CD8-positive, alpha-beta memory T cell (primary cell): ENCODE measurements around the gene TP63. TPM values are rescaled to one million over a fixed set of nuclear protein-coding genes. Genes with fewer than 3 reads are reported as not detected.

Experiments
- CTCF ChIA-PET: fragments of 350-600 bp; sonication (Branson Sonifier 250); formaldehyde crosslinking; loops from one replicate; lab custom pipeline; 2021; ENCODE audit warnings: antibody characterized with exemption; lab: Charles Lee
- POLR2A ChIA-PET: fragments of 350-600 bp; sonication (Branson Sonifier 250); formaldehyde crosslinking; loops from one replicate; lab custom pipeline; 2021; ENCODE audit warnings: antibody characterized with exemption; lab: Charles Lee
- DNase-seq, 5 donors: peaks; one replicate each; pipeline versions ENCODE4 v3.0.0 to v3.0.0-alpha.2; 2020 to 2022; ENCODE audit warnings: mixed read lengths in 1 of 5
- H3K27ac ChIP-seq: one replicate; pipeline ENCODE4 v1.7.0; 2013; ENCODE audit warnings: low read depth, mild to moderate bottlenecking, low read length, moderate library complexity
- H3K27me3 ChIP-seq: 2 replicates; pipeline ENCODE4 v1.7.0; 2013; ENCODE audit warnings: low read length, mild to moderate bottlenecking; ENCODE audit not compliant: insufficient read depth, poor library complexity, severe bottlenecking
- H3K36me3 ChIP-seq: 2 replicates; pipeline ENCODE4 v1.7.0; 2013; ENCODE audit warnings: mild to moderate bottlenecking, low read length, moderate library complexity; ENCODE audit not compliant: insufficient read depth
- H3K4me1 ChIP-seq: 2 replicates; pipeline ENCODE4 v1.7.0; 2013; ENCODE audit warnings: mild to moderate bottlenecking, low read length, moderate library complexity; ENCODE audit not compliant: insufficient read depth
- H3K4me3 ChIP-seq: 2 replicates; pipeline ENCODE4 v1.7.0; 2013; ENCODE audit warnings: mild to moderate bottlenecking, low read length
- H3K9me3 ChIP-seq: 2 replicates; pipeline ENCODE4 v1.7.0; 2013; ENCODE audit warnings: mild to moderate bottlenecking, low read length
- H3K27ac Mint-ChIP-seq, 8 donors: one replicate each; pipeline ENCODE4 v1.8.0; 2020 to 2021; ENCODE audit warnings: mixed read lengths in 8 of 8, mild to moderate bottlenecking in 6 of 8, inconsistent platforms in 3 of 8, moderate library complexity in 3 of 8
- H3K27me3 Mint-ChIP-seq, 2 donors: one replicate each; pipeline ENCODE4 v1.8.0; 2020 to 2021; ENCODE audit warnings: mixed read lengths in 2 of 2, mild to moderate bottlenecking in 1 of 2, moderate library complexity in 1 of 2
- H3K36me3 Mint-ChIP-seq, 3 donors: one replicate each; pipeline ENCODE4 v1.8.0; 2020 to 2021; ENCODE audit warnings: mixed read lengths in 3 of 3, inconsistent platforms in 1 of 3, mild to moderate bottlenecking in 1 of 3
- H3K4me1 Mint-ChIP-seq, 3 donors: one replicate each; pipeline ENCODE4 v1.8.0; 2020 to 2021; ENCODE audit warnings: mixed read lengths in 3 of 3, inconsistent platforms in 1 of 3, mild to moderate bottlenecking in 1 of 3
- H3K4me3 Mint-ChIP-seq, 7 donors: one replicate each; pipeline ENCODE4 v1.8.0; 2020 to 2021; ENCODE audit warnings: mixed read lengths in 7 of 7, mild to moderate bottlenecking in 6 of 7, moderate library complexity in 4 of 7, inconsistent platforms in 2 of 7
- H3K9me3 Mint-ChIP-seq, 5 donors: one replicate each; pipeline ENCODE4 v1.8.0; 2020 to 2022; ENCODE audit warnings: mixed read lengths in 5 of 5, mild to moderate bottlenecking in 3 of 5, moderate library complexity in 2 of 5, inconsistent platforms in 1 of 5
- polyA plus RNA-seq: library from polyadenylated mRNA; unstranded; fragments of 300-500 nt; fragmentation: Illumina TruSeq; gene quantifications from one replicate; pipeline ENCODE4 v1.2.3, GENCODE V29; 2021
- total RNA-seq, 2 experiments: library from RNA; stranded (reverse); gene quantifications; one replicate each; pipeline ENCODE4 v1.2.3, GENCODE V29; 2021

The TP63 gene
- total and polyA plus RNA-seq, 3 experiments from 2014 or later = 0.13 to 0.82 (median 0.31) TPM

GRCh38 chr3:189703865-189704264 lies 72.7 kb downstream of the TP63 start:
- Histone ChIP-seq H3K4me3 (no peak overlapping the region), H3K36me3 (no peaks in the 10 kb centered on the region), H3K27ac (no peak overlapping the region), H3K27me3 (no peaks in the 10 kb centered on the region), H3K9me3 (no peaks in the 10 kb centered on the region), H3K4me1 (no peaks in the 10 kb centered on the region)
- POLR2A ChIA-PET = no interaction called here
- H3K36me3 Mint-ChIP-seq = no peaks in the 10 kb centered on the region
- H3K9me3 Mint-ChIP-seq = no peaks in the 10 kb centered on the region
- no peak overlapping the region for H3K27ac Mint-ChIP-seq
- H3K4me3 Mint-ChIP-seq = no peak overlapping the region
- CTCF ChIA-PET = no interaction called here
- DNase-seq = no peak
- H3K27me3 Mint-ChIP-seq = peaks cover 0 to 2% of the 10 kb centered on the region in 2 donors
- H3K4me1 Mint-ChIP-seq = no peaks in the 10 kb centered on the region

- H3K4me1 ChIP-seq = no peaks in the 10 kb centered on the region
- H3K27ac ChIP-seq = no peak overlapping the region
- POLR2A ChIA-PET = no interaction called here
- no peaks in the 10 kb centered on the region for H3K27me3 ChIP-seq
- no peaks in the 10 kb centered on the region for H3K9me3 ChIP-seq
- no peaks in the 10 kb centered on the region for H3K9me3 Mint-ChIP-seq
- no peaks in the 10 kb centered on the region for H3K27me3 Mint-ChIP-seq
- H3K4me3 Mint-ChIP-seq = no peak overlapping the region
- no peak overlapping the region for H3K27ac Mint-ChIP-seq
- CTCF ChIA-PET = no interaction called here
- no peaks in the 10 kb centered on the region for H3K4me1 Mint-ChIP-seq
- DNase-seq = no peak
- no peaks in the 10 kb centered on the region for H3K36me3 ChIP-seq
- H3K36me3 Mint-ChIP-seq = no peaks in the 10 kb centered on the region
- no peak overlapping the region for H3K4me3 ChIP-seq
Observed at GRCh38 chr3:189708375-189708774, 77.2 kb downstream of the TP63 start.

GRCh38 chr3:189710620-189711402 lies 79.6 kb downstream of the TP63 start:
- Mint-ChIP-seq H3K27ac (no peak overlapping the region), H3K9me3 (no peaks in the 10 kb centered on the region), H3K4me1 (peaks cover 5 to 14% (median 13%) of the 10 kb centered on the region in 3 donors), H3K4me3 (no peak overlapping the region), H3K36me3 (no peaks in the 10 kb centered on the region), H3K27me3 (no peaks in the 10 kb centered on the region)
- Histone ChIP-seq H3K36me3 (no peaks in the 10 kb centered on the region), H3K27ac (no peak overlapping the region), H3K9me3 (no peaks in the 10 kb centered on the region), H3K27me3 (no peaks in the 10 kb centered on the region), H3K4me3 (no peak overlapping the region), H3K4me1 (no peaks in the 10 kb centered on the region)
- CTCF ChIA-PET = no interaction called here
- POLR2A ChIA-PET = no interaction called here
- no peak for DNase-seq

- H3K4me1 ChIP-seq = no peaks in the 10 kb centered on the region
- no peak for DNase-seq
- Mint-ChIP-seq H3K27ac (no peak overlapping the region), H3K4me1 (peaks cover 5 to 14% (median 13%) of the 10 kb centered on the region in 3 donors), H3K9me3 (no peaks in the 10 kb centered on the region), H3K4me3 (no peak overlapping the region), H3K27me3 (no peaks in the 10 kb centered on the region), H3K36me3 (no peaks in the 10 kb centered on the region)
- no peak overlapping the region for H3K4me3 ChIP-seq
- POLR2A ChIA-PET = no interaction called here
- no peaks in the 10 kb centered on the region for H3K36me3 ChIP-seq
- CTCF ChIA-PET = no interaction called here
- H3K27ac ChIP-seq = no peak overlapping the region
- no peaks in the 10 kb centered on the region for H3K9me3 ChIP-seq
- no peaks in the 10 kb centered on the region for H3K27me3 ChIP-seq
Observed at GRCh38 chr3:189712906-189713483, 81.8 kb downstream of the TP63 start.

- no peak overlapping the region for H3K4me3 ChIP-seq
- no peaks in the 10 kb centered on the region for H3K9me3 Mint-ChIP-seq
- no peak overlapping the region for H3K27ac ChIP-seq
- H3K27ac Mint-ChIP-seq = peak overlapping the region in 2 of 8 donors; percentile 26 to 64
- H3K9me3 ChIP-seq = no peaks in the 10 kb centered on the region
- CTCF ChIA-PET = no interaction called here
- DNase-seq = no peak
- H3K4me3 Mint-ChIP-seq = no peak overlapping the region
- H3K27me3 Mint-ChIP-seq = no peaks in the 10 kb centered on the region
- no peaks in the 10 kb centered on the region for H3K36me3 Mint-ChIP-seq
- no peaks in the 10 kb centered on the region for H3K4me1 ChIP-seq
- POLR2A ChIA-PET = no interaction called here
- H3K4me1 Mint-ChIP-seq = peaks cover 5 to 14% (median 13%) of the 10 kb centered on the region in 3 donors
- no peaks in the 10 kb centered on the region for H3K27me3 ChIP-seq
- H3K36me3 ChIP-seq = no peaks in the 10 kb centered on the region
Observed at GRCh38 chr3:189714991-189715961, 84.1 kb downstream of the TP63 start.

GRCh38 chr3:189718215-189718614 lies 87.0 kb downstream of the TP63 start:
- Histone ChIP-seq H3K36me3 (no peaks in the 10 kb centered on the region), H3K4me3 (no peak overlapping the region), H3K9me3 (no peaks in the 10 kb centered on the region), H3K27ac (no peak overlapping the region), H3K4me1 (no peaks in the 10 kb centered on the region), H3K27me3 (no peaks in the 10 kb centered on the region)
- no peaks in the 10 kb centered on the region for H3K27me3 Mint-ChIP-seq
- POLR2A ChIA-PET = no interaction called here
- H3K36me3 Mint-ChIP-seq = no peaks in the 10 kb centered on the region
- CTCF ChIA-PET = no interaction called here
- no peak overlapping the region for H3K27ac Mint-ChIP-seq
- H3K4me3 Mint-ChIP-seq = no peak overlapping the region
- H3K9me3 Mint-ChIP-seq = no peaks in the 10 kb centered on the region
- H3K4me1 Mint-ChIP-seq = peaks cover 5 to 14% (median 13%) of the 10 kb centered on the region in 3 donors
- DNase-seq = no peak

- Histone ChIP-seq H3K4me3 (no peak overlapping the region), H3K27me3 (no peaks in the 10 kb centered on the region), H3K9me3 (no peaks in the 10 kb centered on the region), H3K27ac (no peak overlapping the region), H3K36me3 (no peaks in the 10 kb centered on the region), H3K4me1 (no peaks in the 10 kb centered on the region)
- H3K36me3 Mint-ChIP-seq = no peaks in the 10 kb centered on the region
- H3K4me3 Mint-ChIP-seq = no peak overlapping the region
- ChIA-PET CTCF (interaction anchor here (1.1 kb wide), 1 partner anchor 18 kb away, joined by 3 read pairs; no protein-coding TSS in a partner anchor), POLR2A (no interaction called here)
- H3K27ac Mint-ChIP-seq = no peak overlapping the region
- no peaks in the 10 kb centered on the region for H3K9me3 Mint-ChIP-seq
- no peaks in the 10 kb centered on the region for H3K4me1 Mint-ChIP-seq
- peaks cover 0 to 4% of the 10 kb centered on the region in 2 donors for H3K27me3 Mint-ChIP-seq
- DNase-seq = no peak
Observed at GRCh38 chr3:189720736-189721417, 89.7 kb downstream of the TP63 start.
